ENCODE data around the gene FAM111B. TPM values are rescaled to one million over a fixed set of nuclear protein-coding genes. Genes with fewer than 3 reads are reported as not detected.

FAM111B gene
- total RNA-seq, 4 donors from 2014 or later = 0.19 to 2.2 (median 0.72) TPM

DNA sequence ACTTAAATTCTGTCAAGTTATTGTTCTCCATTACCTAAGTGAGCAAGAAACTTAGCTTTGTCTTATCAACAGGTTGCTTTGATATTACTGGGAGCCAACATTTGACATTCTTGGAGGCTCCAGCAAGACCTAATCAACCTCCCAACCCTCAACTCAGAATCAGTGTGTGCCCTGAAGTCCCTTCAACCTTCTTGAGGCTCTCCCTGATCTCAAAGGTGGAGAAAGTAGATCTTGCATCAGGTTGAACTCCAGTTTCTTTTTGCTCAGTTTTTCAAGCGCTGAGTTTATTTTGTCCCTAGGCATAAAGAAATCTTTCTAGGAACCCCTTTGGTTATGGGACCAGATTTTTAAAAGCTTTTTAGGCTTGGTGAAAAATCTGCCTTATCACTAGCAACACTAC lies 37.1 kb downstream of the FAM111B start:
- TF ChIP-seq, protein P1, sequence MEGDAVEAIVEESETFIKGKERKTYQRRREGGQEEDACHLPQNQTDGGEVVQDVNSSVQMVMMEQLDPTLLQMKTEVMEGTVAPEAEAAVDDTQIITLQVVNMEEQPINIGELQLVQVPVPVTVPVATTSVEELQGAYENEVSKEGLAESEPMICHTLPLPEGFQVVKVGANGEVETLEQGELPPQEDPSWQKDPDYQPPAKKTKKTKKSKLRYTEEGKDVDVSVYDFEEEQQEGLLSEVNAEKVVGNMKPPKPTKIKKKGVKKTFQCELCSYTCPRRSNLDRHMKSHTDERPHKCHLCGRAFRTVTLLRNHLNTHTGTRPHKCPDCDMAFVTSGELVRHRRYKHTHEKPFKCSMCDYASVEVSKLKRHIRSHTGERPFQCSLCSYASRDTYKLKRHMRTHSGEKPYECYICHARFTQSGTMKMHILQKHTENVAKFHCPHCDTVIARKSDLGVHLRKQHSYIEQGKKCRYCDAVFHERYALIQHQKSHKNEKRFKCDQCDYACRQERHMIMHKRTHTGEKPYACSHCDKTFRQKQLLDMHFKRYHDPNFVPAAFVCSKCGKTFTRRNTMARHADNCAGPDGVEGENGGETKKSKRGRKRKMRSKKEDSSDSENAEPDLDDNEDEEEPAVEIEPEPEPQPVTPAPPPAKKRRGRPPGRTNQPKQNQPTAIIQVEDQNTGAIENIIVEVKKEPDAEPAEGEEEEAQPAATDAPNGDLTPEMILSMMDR (IDR thresholded peaks at IDR 0.05) = no peak
- TF ChIP-seq POLR2A (IDR thresholded peaks at IDR 0.05) = no peak
- no peak for DNase-seq (ENCODE audit: low spot score in 2 of 2)
- intact Hi-C loops (cut with DNase I; ENCODE audit: low total_unique reads) = no loop called here
- 85 to 91% methylated on average over 1 of the region's 1 CpG for WGBS, 2 donors
- H3K4me3 ChIP-seq (ENCODE audit: low read depth, poor library complexity, severe bottlenecking) = no peak overlapping the region

DNA sequence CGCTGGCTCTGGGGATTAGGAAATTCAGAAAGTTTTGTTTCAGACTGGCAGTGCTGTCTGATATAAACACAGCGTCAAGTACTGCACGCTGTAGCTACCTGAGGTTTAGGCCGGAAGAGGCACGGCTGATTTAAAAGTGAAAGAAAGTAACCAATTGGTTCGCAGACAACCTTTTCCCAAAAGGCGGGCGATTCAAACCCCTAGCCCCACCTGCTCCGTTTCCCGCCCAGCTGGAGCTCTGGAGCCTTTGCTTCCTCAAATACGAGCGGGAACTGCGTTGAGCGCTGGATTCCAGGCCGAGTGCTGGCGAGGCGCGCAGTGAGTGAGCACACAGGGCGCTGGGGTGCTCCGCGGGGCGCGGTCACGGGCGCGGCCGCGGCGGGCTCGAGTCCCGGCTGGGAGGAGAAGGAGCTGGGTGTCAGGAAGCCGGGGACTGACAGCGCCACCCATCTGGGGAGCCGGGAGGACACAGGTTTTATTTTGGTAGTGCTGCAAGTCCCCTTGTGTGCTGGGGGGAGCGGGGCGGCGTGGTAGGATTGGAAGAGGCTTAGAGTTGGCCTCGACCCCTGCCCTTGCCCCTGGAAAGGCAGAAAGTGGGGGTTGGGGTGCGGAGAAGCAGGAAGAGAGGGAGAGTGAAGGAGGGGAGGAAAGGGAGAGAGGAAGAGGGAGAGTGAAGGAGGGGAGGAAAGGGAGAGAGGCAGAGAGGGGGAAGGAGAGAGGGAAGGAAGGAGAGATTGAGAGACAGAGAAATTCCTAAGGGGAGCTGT lies 37.7 kb downstream of the FAM111B start:
- peak; percentile 83 to 96 for DNase-seq (ENCODE audit: low spot score in 2 of 2)
- intact Hi-C loops (cut with DNase I; ENCODE audit: low total_unique reads) = no loop called here
- TF ChIP-seq, protein P1 (IDR thresholded peaks at IDR 0.05) = no peak
- TF ChIP-seq POLR2A (IDR thresholded peaks at IDR 0.05) = no peak
- peak overlapping the region; percentile 33 for H3K4me3 ChIP-seq (ENCODE audit: low read depth, poor library complexity, severe bottlenecking)
- 4% methylated on average over 20 to 34 of the region's 39 CpGs for WGBS, 2 donors

DNA sequence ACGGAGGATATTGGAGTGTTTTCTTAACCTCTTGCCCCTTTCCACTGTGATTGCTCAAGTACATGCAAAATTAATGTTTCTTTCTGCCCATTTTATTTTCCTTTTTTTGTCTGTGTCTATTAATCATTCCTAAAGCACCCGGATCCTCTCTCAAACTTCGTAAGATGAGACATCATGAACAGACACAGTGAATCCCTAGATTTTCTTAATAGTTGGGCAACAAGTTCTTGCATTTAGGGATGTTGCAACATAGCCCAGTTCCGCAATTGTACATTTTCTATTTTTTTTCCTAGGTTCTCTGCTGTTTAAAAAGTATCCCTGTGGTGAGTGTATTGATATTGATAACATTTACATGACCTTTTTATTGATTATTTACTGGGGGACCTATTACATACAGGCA lies 38.5 kb downstream of the FAM111B start:
- H3K4me3 ChIP-seq (ENCODE audit: low read depth, poor library complexity, severe bottlenecking) = no peak overlapping the region
- TF ChIP-seq, protein P1 (IDR thresholded peaks at IDR 0.05) = no peak
- 70 to 72% methylated on average over 4 of the region's 4 CpGs for WGBS, 2 donors
- no peak for DNase-seq (ENCODE audit: low spot score in 2 of 2)
- intact Hi-C loops (cut with DNase I; ENCODE audit: low total_unique reads) = no loop called here

DNA sequence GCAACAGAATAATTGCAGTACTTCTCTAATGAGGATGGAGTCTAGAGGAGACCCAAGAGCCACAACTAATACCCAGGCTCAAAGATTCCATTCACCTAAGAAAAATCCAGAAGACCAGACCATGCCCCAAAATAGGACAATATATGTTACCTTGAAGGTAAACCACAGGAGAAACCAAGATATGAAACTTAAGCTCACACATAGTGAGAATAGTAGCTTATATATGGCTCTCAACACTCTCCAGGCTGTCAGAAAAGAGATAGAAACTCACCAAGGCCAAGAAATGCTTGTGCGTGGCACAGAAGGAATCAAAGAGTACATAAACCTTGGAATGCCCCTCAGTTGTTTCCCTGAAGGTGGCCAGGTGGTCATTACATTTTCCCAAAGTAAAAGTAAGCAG lies 44.7 kb downstream of the FAM111B start:
- 93 to 96% methylated on average over 1 of the region's 1 CpG for WGBS, 2 donors
- DNase-seq (ENCODE audit: low spot score in 2 of 2) = no peak
- no peak for TF ChIP-seq POLR2A (IDR thresholded peaks at IDR 0.05)
- TF ChIP-seq, protein P1 (IDR thresholded peaks at IDR 0.05) = no peak
- no peak overlapping the region for H3K4me3 ChIP-seq (ENCODE audit: low read depth, poor library complexity, severe bottlenecking)
- intact Hi-C loops (cut with DNase I; ENCODE audit: low total_unique reads) = no loop called here

DNA sequence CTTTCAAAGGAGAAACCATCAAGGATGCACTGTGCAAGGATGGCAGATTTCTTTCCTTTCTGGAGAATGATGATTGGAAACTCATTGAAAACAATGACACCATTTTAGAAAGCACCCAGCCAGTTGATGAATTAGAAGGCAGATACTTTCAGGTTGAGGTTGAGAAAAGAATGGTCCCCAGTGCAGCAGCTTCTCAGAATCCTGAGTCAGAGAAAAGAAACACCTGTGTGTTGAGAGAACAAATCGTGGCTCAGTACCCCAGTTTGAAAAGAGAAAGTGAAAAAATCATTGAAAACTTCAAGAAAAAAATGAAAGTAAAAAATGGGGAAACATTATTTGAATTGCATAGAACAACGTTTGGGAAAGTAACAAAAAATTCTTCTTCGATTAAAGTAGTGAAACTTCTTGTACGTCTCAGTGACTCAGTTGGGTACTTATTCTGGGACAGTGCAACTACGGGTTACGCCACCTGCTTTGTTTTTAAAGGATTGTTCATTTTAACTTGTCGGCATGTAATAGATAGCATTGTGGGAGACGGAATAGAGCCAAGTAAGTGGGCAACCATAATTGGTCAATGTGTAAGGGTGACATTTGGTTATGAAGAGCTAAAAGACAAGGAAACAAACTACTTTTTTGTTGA lies 45.4 kb downstream of the FAM111B start:
- no peak for DNase-seq (ENCODE audit: low spot score in 2 of 2)
- intact Hi-C loops (cut with DNase I; ENCODE audit: low total_unique reads) = no loop called here
- 90 to 92% methylated on average over 8 of the region's 8 CpGs for WGBS, 2 donors

More for the DNA sequence above, 45.4 kb downstream of the FAM111B start:
- H3K4me3 ChIP-seq (ENCODE audit: low read depth, poor library complexity, severe bottlenecking) = no peak overlapping the region
- TF ChIP-seq, protein P1 (IDR thresholded peaks at IDR 0.05) = no peak
- no peak for TF ChIP-seq POLR2A (IDR thresholded peaks at IDR 0.05)

Measured in lower leg skin (tissue), 4 donors.